ENCODE data around the gene SIN3B. TPM values are rescaled to one million over a fixed set of nuclear protein-coding genes. Genes with fewer than 3 reads are reported as not detected.

Gene SIN3B
- total RNA-seq, 1 donor = 24.2 TPM

- Histone ChIP-seq H3K4me3 (ENCODE audit: insufficient read depth, low read length) (no peak overlapping the region), H3K4me2 (ENCODE audit: insufficient read depth, low read length) (no peak overlapping the region), H3K4me1 (ENCODE audit: insufficient read depth, low read length) (peaks cover 19% of the 10 kb centered on the region), H4K20me1 (ENCODE audit: insufficient read depth, low read length) (peaks cover 42% of the 10 kb centered on the region), H3K36me3 (ENCODE audit: insufficient read depth, low read length) (peaks cover 75% of the 10 kb centered on the region), H2AFZ (ENCODE audit: low read length) (no peak overlapping the region), H3K27ac (ENCODE audit: low read depth, low read length) (peak overlapping the region; percentile 18), H3K9me3 (ENCODE audit: low read depth, low read length) (no peaks in the 10 kb centered on the region), H3K27me3 (ENCODE audit: insufficient read depth, low read length) (no peaks in the 10 kb centered on the region), H3K79me2 (ENCODE audit: insufficient read depth, low read length) (no peaks in the 10 kb centered on the region)
- no peak for TF ChIP-seq CTCF (IDR thresholded peaks at IDR 0.05; ENCODE audit: extremely low read depth, low read depth, low read length)
- DNase-seq (ENCODE audit: insufficient read length, low spot score, missing footprints) = peak; percentile 87
Measured at GRCh38 chr19:16850133-16850532, 20.9 kb downstream of the SIN3B start.

GRCh38 chr19:16851031-16851712, 22.0 kb downstream of the SIN3B start:
- Histone ChIP-seq H3K4me3 (ENCODE audit: insufficient read depth, low read length) (no peak overlapping the region), H3K4me1 (ENCODE audit: insufficient read depth, low read length) (peaks cover 19% of the 10 kb centered on the region), H4K20me1 (ENCODE audit: insufficient read depth, low read length) (peaks cover 37% of the 10 kb centered on the region), H3K79me2 (ENCODE audit: insufficient read depth, low read length) (no peaks in the 10 kb centered on the region), H3K27me3 (ENCODE audit: insufficient read depth, low read length) (no peaks in the 10 kb centered on the region), H2AFZ (ENCODE audit: low read length) (no peak overlapping the region), H3K36me3 (ENCODE audit: insufficient read depth, low read length) (peaks cover 65% of the 10 kb centered on the region), H3K27ac (ENCODE audit: low read depth, low read length) (peak overlapping the region; percentile 18), H3K4me2 (ENCODE audit: insufficient read depth, low read length) (no peak overlapping the region), H3K9me3 (ENCODE audit: low read depth, low read length) (no peaks in the 10 kb centered on the region)
- TF ChIP-seq CTCF (IDR thresholded peaks at IDR 0.05; ENCODE audit: extremely low read depth, low read depth, low read length) = no peak
- no peak for DNase-seq (ENCODE audit: insufficient read length, low spot score, missing footprints)

GRCh38 chr19:16853066-16853465, 23.9 kb downstream of the SIN3B start:
- Histone ChIP-seq H4K20me1 (ENCODE audit: insufficient read depth, low read length) (peaks cover 32% of the 10 kb centered on the region), H3K4me2 (ENCODE audit: insufficient read depth, low read length) (no peak overlapping the region), H3K79me2 (ENCODE audit: insufficient read depth, low read length) (no peaks in the 10 kb centered on the region), H3K27ac (ENCODE audit: low read depth, low read length) (no peak overlapping the region), H3K4me3 (ENCODE audit: insufficient read depth, low read length) (no peak overlapping the region), H2AFZ (ENCODE audit: low read length) (no peak overlapping the region), H3K4me1 (ENCODE audit: insufficient read depth, low read length) (peaks cover 19% of the 10 kb centered on the region), H3K36me3 (ENCODE audit: insufficient read depth, low read length) (peaks cover 57% of the 10 kb centered on the region), H3K9me3 (ENCODE audit: low read depth, low read length) (no peaks in the 10 kb centered on the region), H3K27me3 (ENCODE audit: insufficient read depth, low read length) (no peaks in the 10 kb centered on the region)
- TF ChIP-seq CTCF (IDR thresholded peaks at IDR 0.05; ENCODE audit: extremely low read depth, low read depth, low read length) = no peak
- no peak for DNase-seq (ENCODE audit: insufficient read length, low spot score, missing footprints)

- Histone ChIP-seq H3K27me3 (ENCODE audit: insufficient read depth, low read length) (no peaks in the 10 kb centered on the region), H3K36me3 (ENCODE audit: insufficient read depth, low read length) (peaks cover 52% of the 10 kb centered on the region), H4K20me1 (ENCODE audit: insufficient read depth, low read length) (peaks cover 18% of the 10 kb centered on the region), H2AFZ (ENCODE audit: low read length) (no peak overlapping the region), H3K9me3 (ENCODE audit: low read depth, low read length) (no peaks in the 10 kb centered on the region), H3K79me2 (ENCODE audit: insufficient read depth, low read length) (no peaks in the 10 kb centered on the region), H3K27ac (ENCODE audit: low read depth, low read length) (no peak overlapping the region), H3K4me2 (ENCODE audit: insufficient read depth, low read length) (no peak overlapping the region), H3K4me1 (ENCODE audit: insufficient read depth, low read length) (no peaks in the 10 kb centered on the region), H3K4me3 (ENCODE audit: insufficient read depth, low read length) (no peak overlapping the region)
- no peak for DNase-seq (ENCODE audit: insufficient read length, low spot score, missing footprints)
- no peak for TF ChIP-seq CTCF (IDR thresholded peaks at IDR 0.05; ENCODE audit: extremely low read depth, low read depth, low read length)
Measured at GRCh38 chr19:16856091-16856490, 26.9 kb downstream of the SIN3B start.
